ENCODE measurements around the gene DISP1. TPM values are rescaled to one million over a fixed set of nuclear protein-coding genes. Genes with fewer than 3 reads are reported as not detected.

The DISP1 gene, protein sequence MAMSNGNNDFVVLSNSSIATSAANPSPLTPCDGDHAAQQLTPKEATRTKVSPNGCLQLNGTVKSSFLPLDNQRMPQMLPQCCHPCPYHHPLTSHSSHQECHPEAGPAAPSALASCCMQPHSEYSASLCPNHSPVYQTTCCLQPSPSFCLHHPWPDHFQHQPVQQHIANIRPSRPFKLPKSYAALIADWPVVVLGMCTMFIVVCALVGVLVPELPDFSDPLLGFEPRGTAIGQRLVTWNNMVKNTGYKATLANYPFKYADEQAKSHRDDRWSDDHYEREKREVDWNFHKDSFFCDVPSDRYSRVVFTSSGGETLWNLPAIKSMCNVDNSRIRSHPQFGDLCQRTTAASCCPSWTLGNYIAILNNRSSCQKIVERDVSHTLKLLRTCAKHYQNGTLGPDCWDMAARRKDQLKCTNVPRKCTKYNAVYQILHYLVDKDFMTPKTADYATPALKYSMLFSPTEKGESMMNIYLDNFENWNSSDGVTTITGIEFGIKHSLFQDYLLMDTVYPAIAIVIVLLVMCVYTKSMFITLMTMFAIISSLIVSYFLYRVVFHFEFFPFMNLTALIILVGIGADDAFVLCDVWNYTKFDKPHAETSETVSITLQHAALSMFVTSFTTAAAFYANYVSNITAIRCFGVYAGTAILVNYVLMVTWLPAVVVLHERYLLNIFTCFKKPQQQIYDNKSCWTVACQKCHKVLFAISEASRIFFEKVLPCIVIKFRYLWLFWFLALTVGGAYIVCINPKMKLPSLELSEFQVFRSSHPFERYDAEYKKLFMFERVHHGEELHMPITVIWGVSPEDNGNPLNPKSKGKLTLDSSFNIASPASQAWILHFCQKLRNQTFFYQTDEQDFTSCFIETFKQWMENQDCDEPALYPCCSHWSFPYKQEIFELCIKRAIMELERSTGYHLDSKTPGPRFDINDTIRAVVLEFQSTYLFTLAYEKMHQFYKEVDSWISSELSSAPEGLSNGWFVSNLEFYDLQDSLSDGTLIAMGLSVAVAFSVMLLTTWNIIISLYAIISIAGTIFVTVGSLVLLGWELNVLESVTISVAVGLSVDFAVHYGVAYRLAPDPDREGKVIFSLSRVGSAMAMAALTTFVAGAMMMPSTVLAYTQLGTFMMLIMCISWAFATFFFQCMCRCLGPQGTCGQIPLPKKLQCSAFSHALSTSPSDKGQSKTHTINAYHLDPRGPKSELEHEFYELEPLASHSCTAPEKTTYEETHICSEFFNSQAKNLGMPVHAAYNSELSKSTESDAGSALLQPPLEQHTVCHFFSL (N-terminal part only)
- total RNA-seq, result 0.53 and 0.90 TPM in 2 replicates

DNA sequence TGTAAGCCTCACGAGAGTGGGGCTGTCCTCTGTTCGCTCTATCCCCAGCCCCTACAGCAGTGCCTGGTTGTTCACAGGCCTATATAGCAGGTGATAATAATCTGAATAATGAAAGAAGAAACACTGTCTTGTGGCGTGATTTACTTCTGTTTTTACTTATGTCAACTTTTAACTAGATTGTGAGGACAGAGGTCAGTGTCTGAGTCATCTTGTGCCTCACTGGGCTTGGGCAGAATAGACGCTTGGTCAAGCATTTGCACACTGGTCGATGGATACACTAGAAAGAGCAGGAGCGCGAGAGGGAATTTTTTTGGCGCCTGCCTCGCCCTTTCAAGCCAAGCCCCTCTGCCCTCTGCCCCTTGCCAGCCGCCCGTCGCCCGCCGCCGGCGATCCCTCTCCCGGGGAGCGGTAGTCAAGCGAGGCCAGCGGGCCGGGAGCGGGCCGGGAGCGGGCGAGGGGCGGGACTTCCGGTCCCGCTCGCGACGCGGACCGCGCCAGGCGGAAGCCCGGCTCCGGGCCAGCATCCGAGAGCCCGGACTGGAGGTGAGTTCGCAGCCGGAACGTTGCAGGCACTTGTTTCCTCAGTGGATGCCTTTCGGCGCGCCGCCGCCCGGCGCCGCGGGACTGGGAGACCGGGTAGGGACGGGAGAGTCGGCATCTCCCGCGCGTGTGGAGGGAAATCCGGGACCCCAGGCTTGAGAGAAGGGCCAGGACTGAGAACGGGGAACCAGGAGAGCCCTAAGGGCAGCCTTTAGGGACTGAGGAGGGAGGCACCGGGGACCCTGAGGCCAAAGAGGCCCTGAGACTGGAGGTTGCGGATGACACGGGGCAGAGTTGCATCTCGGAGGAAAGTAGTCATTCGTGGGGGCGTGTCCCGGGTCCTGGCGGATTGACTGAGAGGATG, at the start of gene DISP1:
DISP1 (plus strand) TSS at position 504 of the 904 bp plus-strand sequence. CDS start 127,785 bp downstream, outside the sequence.
- TF ChIP-seq, protein P1, sequence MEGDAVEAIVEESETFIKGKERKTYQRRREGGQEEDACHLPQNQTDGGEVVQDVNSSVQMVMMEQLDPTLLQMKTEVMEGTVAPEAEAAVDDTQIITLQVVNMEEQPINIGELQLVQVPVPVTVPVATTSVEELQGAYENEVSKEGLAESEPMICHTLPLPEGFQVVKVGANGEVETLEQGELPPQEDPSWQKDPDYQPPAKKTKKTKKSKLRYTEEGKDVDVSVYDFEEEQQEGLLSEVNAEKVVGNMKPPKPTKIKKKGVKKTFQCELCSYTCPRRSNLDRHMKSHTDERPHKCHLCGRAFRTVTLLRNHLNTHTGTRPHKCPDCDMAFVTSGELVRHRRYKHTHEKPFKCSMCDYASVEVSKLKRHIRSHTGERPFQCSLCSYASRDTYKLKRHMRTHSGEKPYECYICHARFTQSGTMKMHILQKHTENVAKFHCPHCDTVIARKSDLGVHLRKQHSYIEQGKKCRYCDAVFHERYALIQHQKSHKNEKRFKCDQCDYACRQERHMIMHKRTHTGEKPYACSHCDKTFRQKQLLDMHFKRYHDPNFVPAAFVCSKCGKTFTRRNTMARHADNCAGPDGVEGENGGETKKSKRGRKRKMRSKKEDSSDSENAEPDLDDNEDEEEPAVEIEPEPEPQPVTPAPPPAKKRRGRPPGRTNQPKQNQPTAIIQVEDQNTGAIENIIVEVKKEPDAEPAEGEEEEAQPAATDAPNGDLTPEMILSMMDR (IDR thresholded peaks at IDR 0.05; ENCODE audit: insufficient read depth, low read length, severe bottlenecking), result no peak
- peak; percentile 57 for DNase-seq (ENCODE audit: low read depth)
- Histone ChIP-seq H3K4me3 (ENCODE audit: low read depth, low read length) (peak within 1 kb of the TSS; percentile 55), H3K27me3 (ENCODE audit: control insufficient read depth, insufficient read depth, low read length) (no peaks in the 10 kb centered on the region), H3K36me3 (ENCODE audit: control insufficient read depth, insufficient read depth, low read length) (no peaks in the 10 kb centered on the region)
- FAIRE-seq, result no peak

DNA sequence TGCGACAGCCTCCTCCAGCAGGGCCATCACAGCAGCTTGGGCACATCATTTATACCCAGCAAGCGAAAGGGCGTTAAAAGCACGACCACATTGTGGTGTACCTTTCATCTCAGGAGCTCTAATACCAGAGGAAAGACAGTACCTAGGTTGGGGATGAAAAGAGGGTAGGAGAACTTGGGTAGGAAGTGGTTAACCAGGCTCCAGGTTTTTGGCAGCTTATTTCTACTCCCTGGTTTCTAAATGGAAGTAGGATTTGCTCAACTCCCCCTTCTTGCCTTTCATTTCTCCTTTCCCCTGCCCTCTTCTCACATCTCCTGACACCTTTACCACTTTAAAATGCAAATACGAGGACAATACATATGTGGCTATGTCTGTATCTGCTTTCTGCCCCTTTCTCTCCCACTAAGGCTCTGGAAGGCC, 47.7 kb upstream of the DISP1 start:
- DNase-seq (ENCODE audit: low read depth), result no peak
- no peak overlapping the region for H3K4me3 ChIP-seq (ENCODE audit: low read depth, low read length)
- FAIRE-seq, result no peak
- no peaks in the 10 kb centered on the region for H3K36me3 ChIP-seq (ENCODE audit: control insufficient read depth, insufficient read depth, low read length)
- TF ChIP-seq, protein P1 (IDR thresholded peaks at IDR 0.05; ENCODE audit: insufficient read depth, low read length, severe bottlenecking), result no peak
- no peaks in the 10 kb centered on the region for H3K27me3 ChIP-seq (ENCODE audit: control insufficient read depth, insufficient read depth, low read length)

DNA sequence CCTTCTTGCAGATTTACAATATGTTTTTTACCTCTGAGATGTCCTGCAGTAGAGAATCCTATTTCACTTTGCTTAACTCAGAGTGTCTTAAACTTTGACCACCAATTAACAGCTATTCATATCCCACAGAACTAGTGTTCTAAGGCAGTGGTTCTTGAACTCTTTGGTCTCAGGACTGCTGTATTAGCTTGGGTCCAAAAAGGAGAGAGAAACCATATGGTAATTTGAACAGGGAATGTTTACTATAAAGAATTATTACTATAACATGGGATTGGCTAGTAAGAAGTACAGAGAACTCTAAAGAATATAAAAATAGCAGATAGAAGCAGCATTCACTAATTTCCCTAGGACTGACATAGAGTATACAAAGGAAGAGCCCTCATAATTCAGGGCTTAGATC, 46.2 kb upstream of the DISP1 start:
- DNase-seq (ENCODE audit: low read depth) (no peak), FAIRE-seq (no peak)
- no peak overlapping the region for H3K4me3 ChIP-seq (ENCODE audit: low read depth, low read length)
- TF ChIP-seq, protein P1 (IDR thresholded peaks at IDR 0.05; ENCODE audit: insufficient read depth, low read length, severe bottlenecking), result no peak
- no peaks in the 10 kb centered on the region for H3K27me3 ChIP-seq (ENCODE audit: control insufficient read depth, insufficient read depth, low read length)
- no peaks in the 10 kb centered on the region for H3K36me3 ChIP-seq (ENCODE audit: control insufficient read depth, insufficient read depth, low read length)

DNA sequence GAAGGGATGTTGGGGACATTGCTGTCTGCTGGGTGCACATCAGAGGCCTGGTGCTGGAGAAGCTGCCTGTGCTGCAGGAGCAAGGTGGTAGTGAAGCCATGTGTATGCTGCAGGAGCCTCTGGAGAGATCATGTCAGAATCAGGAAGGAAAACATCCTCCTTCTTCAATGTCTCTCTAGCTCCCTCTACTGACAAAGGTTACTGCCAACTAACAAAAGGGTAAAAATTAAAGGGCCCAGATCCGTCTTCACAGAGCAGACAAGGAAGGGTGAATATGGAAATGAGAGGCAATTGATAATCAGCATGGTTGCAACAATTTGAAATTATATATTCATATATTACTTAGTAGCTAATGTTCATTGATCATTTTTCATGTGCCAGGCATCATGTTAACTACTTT, 45.7 kb upstream of the DISP1 start:
- no peak for DNase-seq (ENCODE audit: low read depth)
- Histone ChIP-seq H3K36me3 (ENCODE audit: control insufficient read depth, insufficient read depth, low read length) (no peaks in the 10 kb centered on the region), H3K4me3 (ENCODE audit: low read depth, low read length) (no peak overlapping the region), H3K27me3 (ENCODE audit: control insufficient read depth, insufficient read depth, low read length) (no peaks in the 10 kb centered on the region)
- no peak for FAIRE-seq
- TF ChIP-seq, protein P1 (IDR thresholded peaks at IDR 0.05; ENCODE audit: insufficient read depth, low read length, severe bottlenecking), result no peak

Measured in bronchial epithelial cell (primary cell).